K562 (cell line): ENCODE data around the gene FRMD3. TPM values are rescaled to one million over a fixed set of nuclear protein-coding genes. Genes with fewer than 3 reads are reported as not detected.

Experiments
- ATAC-seq: fragments of 200-7000 bp; cut with Tn5 transposase; 3 replicates; pipeline ENCODE4 v1.9.1; 2020; ENCODE audit warnings: moderate library complexity
- BruUV-seq: library from RNA; stranded (reverse); fragments of 400-500 nt; replicated peaks from 2 replicates; lab custom pipeline; 2021; lab: Mats Ljungman, UMichigan
- CTCF ChIA-PET: fragments of 300-600 bp; formaldehyde crosslinking; extraction: SDS; loops from one replicate; lab custom pipeline; 2021; ENCODE audit warnings: low intra/inter-chr PET ratio; lab: Yijun Ruan, JAX
- POLR2A ChIA-PET: fragments of 300-600, 350-650 bp; sonication (Branson Sonifier 250); formaldehyde crosslinking; extraction: SDS; loops from one replicate; lab custom pipeline; 2021; ENCODE audit warnings: antibody characterized with exemption, inconsistent platforms; lab: Yijun Ruan, JAX
- DNase-seq, 4 experiments: peaks; one replicate each; pipeline versions ENCODE4 v3.0.0 to v3.0.0-alpha.2; 2011 to 2018; ENCODE audit warnings: low spot score in 3 of 4, mixed read lengths in 3 of 4; ENCODE audit errors: extremely low read depth in 1 of 4
- FAIRE-seq: peaks from 2 replicates; lab custom pipeline; 2011; peaks lifted over from hg19 to GRCh38; lab: Jason Lieb, UNC
- H2AFZ ChIP-seq: 2 replicates; pipeline ENCODE4 v1.6.0; 2011; ENCODE audit warnings: low read depth, low read length, control low read depth, inconsistent platforms
- H3K27ac ChIP-seq: fragments of 200-600 bp; 3 replicates; pipeline ENCODE4 v1.8.0; 2011; ENCODE audit warnings: low read depth, mild to moderate bottlenecking, control low read depth, inconsistent platforms, low read length, moderate library complexity, mixed read lengths; ENCODE audit errors: extremely low read depth
- H3K27me3 ChIP-seq, 2 experiments: fragments of 300-600 bp in 1 of 2; 2 replicates in 1 of 2; 3 replicates in 1 of 2; pipeline versions ENCODE4 v1.6.0 to v1.8.0; 2011; ENCODE audit warnings: inconsistent platforms in 2 of 2, low read length in 2 of 2, mild to moderate bottlenecking in 1 of 2, mixed read lengths in 1 of 2, moderate library complexity in 1 of 2; ENCODE audit not compliant: control insufficient read depth in 2 of 2, insufficient read depth in 2 of 2
- H3K36me3 ChIP-seq: fragments of 300-600 bp; 3 replicates; pipeline ENCODE4 v1.8.0; 2011; ENCODE audit warnings: mild to moderate bottlenecking, low read length, inconsistent platforms; ENCODE audit not compliant: control insufficient read depth, insufficient read depth
- H3K4me1 ChIP-seq, 2 experiments: fragments of 200-600 bp in 1 of 2; replicated peaks in 1 of 2; 2 replicates in 1 of 2; 3 replicates in 1 of 2; pipeline versions ENCODE4 v1.5.1 to v1.8.0; 2011; ENCODE audit warnings: inconsistent platforms in 2 of 2, low read length in 2 of 2, mild to moderate bottlenecking in 1 of 2, mixed read lengths in 1 of 2, moderate library complexity in 1 of 2; ENCODE audit not compliant: control insufficient read depth in 2 of 2, insufficient read depth in 2 of 2
- H3K4me2 ChIP-seq: 2 replicates; pipeline ENCODE4 v1.6.1; 2011; ENCODE audit warnings: low read length, control low read depth, inconsistent platforms, mixed read lengths; ENCODE audit not compliant: insufficient read depth
- H3K4me3 ChIP-seq: fragments of 200-600 bp; sonication (generic), shearing (Covaris generic); 2 replicates; pipeline ENCODE4 v1.5.1; 2016; ENCODE audit warnings: control low read depth, inconsistent platforms
- H3K79me2 ChIP-seq: fragments of 200-600 bp; 3 replicates; pipeline ENCODE4 v1.8.0; 2011; ENCODE audit warnings: low read length, inconsistent platforms; ENCODE audit not compliant: control insufficient read depth, insufficient read depth
- H3K9ac ChIP-seq, 2 experiments: 2 replicates each; pipeline versions ENCODE4 v1.6.0 to v1.6.1; 2011; ENCODE audit warnings: low read depth in 2 of 2, low read length in 2 of 2, control low read depth in 1 of 2, inconsistent platforms in 1 of 2, mild to moderate bottlenecking in 1 of 2, mixed read lengths in 1 of 2; ENCODE audit not compliant: insufficient read depth in 1 of 2
- H3K9me1 ChIP-seq: one replicate; pipeline ENCODE4 v1.6.0; 2011; ENCODE audit warnings: inconsistent platforms, mild to moderate bottlenecking, low read length, moderate library complexity; ENCODE audit not compliant: control insufficient read depth, insufficient read depth
- H3K9me3 ChIP-seq: replicated peaks from 2 replicates; pipeline ENCODE4 v1.5.1; 2011; ENCODE audit warnings: low read depth, low read length, inconsistent platforms; ENCODE audit not compliant: control insufficient read depth, insufficient read depth
- H4K20me1 ChIP-seq: replicated peaks from 2 replicates; pipeline ENCODE4 v1.6.1; 2011; ENCODE audit warnings: low read length, inconsistent platforms, mixed read lengths; ENCODE audit not compliant: control insufficient read depth, insufficient read depth
- BCL6 ChIP-seq: fragments of 250-450 bp; sonication (Bioruptor Pico); IDR thresholded peaks from 2 replicates; pipeline ENCODE4 v1.4.0; 2020
- BCLAF1 ChIP-seq, 2 experiments: fragments of 450-650 bp in 1 of 2; IDR thresholded peaks; 2 replicates each; pipeline ENCODE4 v1.6.1; 2011 to 2017; ENCODE audit warnings: low read depth in 2 of 2, antibody characterized with exemption in 1 of 2, borderline replicate concordance in 1 of 2, low read length in 1 of 2, mild to moderate bottlenecking in 1 of 2, mixed read lengths in 1 of 2; ENCODE audit not compliant: control insufficient read depth in 1 of 2
- DNMT1 ChIP-seq: fragments of 450-650 bp; IDR thresholded peaks from 2 replicates; pipeline ENCODE4 v1.6.1; 2016; ENCODE audit warnings: antibody characterized with exemption, mild to moderate bottlenecking
- ELF2 ChIP-seq: fragments of 250-450 bp; sonication (Bioruptor Pico); IDR thresholded peaks from 2 replicates; pipeline ENCODE4 v1.5.0; 2021; ENCODE audit warnings: mild to moderate bottlenecking
- FOXK1 ChIP-seq: sonication (generic); formaldehyde crosslinking; IDR thresholded peaks from 2 replicates; pipeline ENCODE4 v1.8.0; 2022; ENCODE audit warnings: missing genetic modification reagents, mild to moderate bottlenecking, borderline replicate concordance
- GATAD2B ChIP-seq: fragments of 450-650 bp; IDR thresholded peaks from 2 replicates; pipeline ENCODE4 v1.6.1; 2017; ENCODE audit warnings: mild to moderate bottlenecking, borderline replicate concordance
- KHSRP ChIP-seq: fragments of 450-650 bp; IDR thresholded peaks from 2 replicates; pipeline ENCODE4 v1.6.1; 2017
- POLR2G ChIP-seq: fragments of 200-400 bp; formaldehyde crosslinking; IDR thresholded peaks from 2 replicates; pipeline ENCODE4 v1.6.1; 2017; ENCODE audit warnings: low read depth, mild to moderate bottlenecking, antibody characterized with exemption, low read length, moderate library complexity
- RHOXF2B ChIP-seq: fragments of 250-450 bp; sonication (Bioruptor Pico); conservative IDR thresholded peaks from 2 replicates; pipeline ENCODE4 v1.5.1; 2021
- ZNF449 ChIP-seq: fragments of 250-450 bp; sonication (Bioruptor Pico); IDR thresholded peaks from 2 replicates; pipeline ENCODE4 v1.8.0; 2022; ENCODE audit warnings: moderate library complexity, mild to moderate bottlenecking, inconsistent platforms
- ZNF655 ChIP-seq: fragments of 250-450 bp; sonication (Bioruptor Pico); IDR thresholded peaks from 2 replicates; pipeline ENCODE4 v1.5.0; 2021
- WGBS: fragments of 100-300 bp; shearing (Covaris generic); methylation state at CpG from one replicate; pipeline ENCODE4 v1.1.6; 2016; ENCODE audit warnings: low coverage, mixed read lengths; ENCODE audit not compliant: insufficient coverage; ENCODE audit errors: missing lambda C conversion rate; 5-methylcytosine and 5-hydroxymethylcytosine counted together
- in situ Hi-C: fragments of 300-500 bp; cut with MboI; formaldehyde crosslinking; loops from 4 replicates; pipeline ENCODE4 v1.15.0; 2018; ENCODE audit warnings: inconsistent platforms, mixed read lengths
- intact Hi-C: fragments of 100-400 bp; cut with micrococcal nuclease; formaldehyde crosslinking; loops from 2 replicates; pipeline ENCODE4 v1.14.2; 2022
- polyA plus RNA-seq, 8 experiments: library from polyadenylated mRNA; depleted of rRNA in 4 of 8; stranded (reverse) in 5 of 8; unstranded in 3 of 8; fragments of >200 nt; fragmentation: Nextera tagmentation in 2 of 8; fragmentation: Illumina TruSeq in 1 of 8; extraction: Ambion mirVana in 2 of 8; extraction: Trizol in 1 of 8; gene quantifications; 2 replicates each; pipeline versions ENCODE4 v1.2.1 to v1.2.3, GENCODE V29; 2011 to 2014; ENCODE audit warnings: inconsistent platforms in 1 of 8, missing spikeins in 1 of 8
- total RNA-seq, 7 experiments: library from RNA; depleted of rRNA in 6 of 7; stranded (reverse); fragments of >200 nt in 6 of 7; fragmentation: Illumina TruSeq in 2 of 7; extraction: Trizol in 2 of 7; gene quantifications; 2 replicates each; pipeline versions ENCODE4 v1.2.1 to v1.2.3, GENCODE V29; 2011 to 2021; ENCODE audit warnings: low replicate concordance in 1 of 7

FRMD3 gene
- total and polyA plus RNA-seq, 9 of the 15 experiments (the other 6 are each of a cell fraction or from before 2014, with no cell fraction given), result 0.09 to 0.51 (median 0.21) TPM

- Histone ChIP-seq H3K9ac (no peak overlapping the region), H2AFZ (no peak overlapping the region), H3K4me2 (no peak overlapping the region), H3K9me3 (no peaks in the 10 kb centered on the region), H3K27me3 (no peaks in the 10 kb centered on the region), H4K20me1 (no peaks in the 10 kb centered on the region), H3K36me3 (no peaks in the 10 kb centered on the region), H3K4me1 (no peaks in the 10 kb centered on the region), H3K79me2 (no peaks in the 10 kb centered on the region), H3K4me3 (no peak overlapping the region), H3K27ac (no peak overlapping the region), H3K9me1 (no peaks in the 10 kb centered on the region)
- BruUV-seq, result no TSS peak
- intact Hi-C loops, result no loop called here
- FAIRE-seq (no peak), DNase-seq (no peak), ATAC-seq (no peak)
- CTCF ChIA-PET, result no interaction called here
- in situ Hi-C loops, result no loop called here
- WGBS, result 35% methylated on average over 4 of the region's 4 CpGs
- TF ChIP-seq ZNF449 (CRISPR knock-in tag) (no peak), BCL6 (CRISPR knock-in tag) (no peak), BCLAF1 (IDR thresholded peaks at IDR 0.05; ENCODE audit: borderline replicate concordance in 1 of 2, control insufficient read depth in 1 of 2, low read depth in 2 of 2, low read length in 1 of 2) (no peak), KHSRP (no peak), GATAD2B (no peak), POLR2G (no peak), ZNF655 (CRISPR knock-in tag) (no peak), FOXK1 (CRISPR knock-in tag) (no peak), DNMT1 (no peak), ELF2 (CRISPR knock-in tag) (no peak), RHOXF2B (CRISPR knock-in tag) (no peak)
- TF ChIP-seq, all 486 proteins: peak for 0
- POLR2A ChIA-PET, result no interaction called here
Measured at GRCh38 chr9:83508067-83508466, 30.1 kb downstream of the FRMD3 start.
